HEK293 (cell line): ENCODE measurements around the gene FBXW10.
"Not testable (repeated sequence)": the region's sequence is repeated elsewhere in the genome, so short reads cannot be mapped to it uniquely, and the experiment has no call there.

Experiments
- TCF7L2 ChIP-seq: IDR thresholded peaks from 2 replicates; pipeline ENCODE4 v1.6.1; 2011; ENCODE audit warnings: low read depth, mild to moderate bottlenecking, inconsistent platforms, low read length, moderate library complexity, borderline replicate concordance
- ZBTB17 ChIP-seq: fragments of 450-650 bp; formaldehyde crosslinking; IDR thresholded peaks from 2 replicates; pipeline ENCODE4 v1.5.1; 2016; ENCODE audit warnings: missing biosample characterization, missing genetic modification characterization
- ZFHX2 ChIP-seq: fragments of 450-650 bp; formaldehyde crosslinking; conservative IDR thresholded peaks from 2 replicates; pipeline ENCODE4 v1.5.1; 2016; ENCODE audit warnings: missing biosample characterization, missing genetic modification characterization
- ZNF23 ChIP-seq: fragments of 450-650 bp; formaldehyde crosslinking; IDR thresholded peaks from 2 replicates; pipeline ENCODE4 v1.5.1; 2016; ENCODE audit warnings: missing biosample characterization, missing genetic modification characterization, borderline replicate concordance
- ZNF585B ChIP-seq: fragments of 450-650 bp; formaldehyde crosslinking; IDR thresholded peaks from 2 replicates; pipeline ENCODE4 v1.5.1; 2016; ENCODE audit warnings: missing biosample characterization, missing genetic modification characterization
- TF ChIP-seq, protein P1 (sequence below): fragments of 450-650 bp; formaldehyde crosslinking; IDR thresholded peaks from 2 replicates; pipeline ENCODE4 v1.5.1; 2016; ENCODE audit warnings: missing biosample characterization, missing genetic modification characterization

DNA sequence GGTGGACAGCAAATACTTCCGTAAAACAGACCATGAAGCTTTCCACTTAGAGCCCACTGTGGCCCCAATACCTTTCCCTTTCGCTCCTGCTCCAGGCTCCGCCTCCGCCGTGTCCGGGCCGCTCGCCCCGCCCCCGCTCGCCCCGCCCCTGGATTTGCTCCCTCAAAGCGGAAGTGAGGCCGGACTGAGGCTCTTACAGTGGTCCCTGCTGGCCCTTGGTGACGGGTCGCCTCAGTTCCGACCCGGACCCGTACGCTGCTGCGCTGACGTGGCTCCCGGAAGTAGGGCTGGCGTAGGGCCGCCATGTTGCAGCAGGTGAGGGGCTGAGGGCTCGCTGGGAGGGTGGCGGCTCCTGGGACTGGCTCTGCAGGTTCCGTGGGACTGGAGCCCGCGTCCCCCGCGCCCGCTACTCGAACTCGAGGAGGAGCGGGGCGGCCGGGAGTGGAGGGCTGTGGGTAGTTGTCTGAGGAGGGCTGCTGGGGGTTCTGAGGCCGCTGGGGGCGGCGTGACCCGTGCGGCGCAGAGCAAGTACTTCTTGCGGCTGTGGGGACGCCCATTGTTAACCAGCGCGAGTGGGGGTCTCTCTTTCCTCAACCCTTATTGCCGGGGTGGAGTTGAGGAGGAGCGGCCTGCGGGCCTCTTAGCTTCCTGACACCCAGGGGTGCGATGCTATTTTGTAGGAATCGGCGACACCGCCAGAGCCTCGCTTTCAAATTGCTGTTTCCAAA, 37.3 kb downstream of the FBXW10 start, which contains the start of gene TVP23B:
- TF ChIP-seq, protein P1, sequence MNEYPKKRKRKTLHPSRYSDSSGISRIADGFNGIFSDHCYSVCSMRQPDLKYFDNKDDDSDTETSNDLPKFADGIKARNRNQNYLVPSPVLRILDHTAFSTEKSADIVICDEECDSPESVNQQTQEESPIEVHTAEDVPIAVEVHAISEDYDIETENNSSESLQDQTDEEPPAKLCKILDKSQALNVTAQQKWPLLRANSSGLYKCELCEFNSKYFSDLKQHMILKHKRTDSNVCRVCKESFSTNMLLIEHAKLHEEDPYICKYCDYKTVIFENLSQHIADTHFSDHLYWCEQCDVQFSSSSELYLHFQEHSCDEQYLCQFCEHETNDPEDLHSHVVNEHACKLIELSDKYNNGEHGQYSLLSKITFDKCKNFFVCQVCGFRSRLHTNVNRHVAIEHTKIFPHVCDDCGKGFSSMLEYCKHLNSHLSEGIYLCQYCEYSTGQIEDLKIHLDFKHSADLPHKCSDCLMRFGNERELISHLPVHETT (tag by site-specific recombination): peak; percentile 76
- TF ChIP-seq ZNF23; ZNF585B (tag by site-specific recombination); TCF7L2: not testable (repeated sequence)
- TF ChIP-seq ZBTB17 (peak; percentile 66), ZFHX2 (tag by site-specific recombination) (peak; percentile 41; the same call in 1 of the 2 replicates)
